ENCODE results near the gene RTL10. TPM values are rescaled to one million over a fixed set of nuclear protein-coding genes. Genes with fewer than 3 reads are reported as not detected.

The RTL10 gene
- total and polyA plus RNA-seq, 2 donors from 2014 or later = 8.8 to 16.7 TPM

DNA sequence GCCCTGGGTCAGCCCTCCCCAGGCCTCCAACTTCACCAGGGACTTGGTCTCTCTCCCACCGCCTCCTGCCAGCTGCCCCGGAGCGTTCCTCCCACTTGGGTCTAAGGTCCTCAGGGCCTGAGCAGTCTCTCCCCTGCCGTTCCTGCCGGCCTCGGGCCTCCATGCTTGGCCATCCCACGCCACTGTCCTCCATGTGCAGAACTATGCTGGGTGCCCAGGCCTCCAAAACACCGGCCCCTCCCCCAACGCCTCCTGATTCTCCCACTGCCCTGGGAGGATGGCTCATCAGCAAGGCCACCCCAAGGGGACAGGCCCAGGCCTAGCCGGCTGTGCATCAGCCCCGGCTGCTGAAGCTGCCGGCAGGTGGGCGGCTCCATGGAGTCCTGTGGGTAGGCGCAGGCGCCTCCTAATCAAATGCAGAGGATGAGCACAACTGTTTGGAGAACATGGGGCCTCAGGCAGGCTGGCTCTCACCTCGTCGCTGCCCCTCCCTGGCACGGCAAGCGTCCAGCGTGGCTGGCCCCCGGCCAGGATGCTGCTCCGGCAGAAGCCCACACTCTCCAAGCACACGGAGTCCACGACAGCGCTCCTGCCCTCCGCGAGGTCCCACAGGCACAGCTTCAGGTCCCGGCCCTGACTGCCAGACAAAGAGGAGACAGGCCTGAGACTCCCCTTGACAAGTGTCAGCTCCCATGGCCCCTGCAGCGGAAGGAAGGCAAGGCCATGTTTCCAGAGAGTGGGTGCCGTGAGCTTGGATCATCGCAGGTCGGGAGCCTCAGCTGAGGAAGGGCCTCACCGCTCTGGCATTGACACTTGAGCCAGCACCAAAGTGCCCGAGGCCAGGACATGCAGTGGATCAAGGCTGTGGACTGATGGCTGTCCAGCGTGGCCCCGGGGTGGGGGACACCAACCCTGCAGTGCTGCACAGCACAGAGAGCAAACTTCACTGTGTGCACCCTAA lies 42.6 kb downstream of the RTL10 start:
- TF ChIP-seq, protein P1, sequence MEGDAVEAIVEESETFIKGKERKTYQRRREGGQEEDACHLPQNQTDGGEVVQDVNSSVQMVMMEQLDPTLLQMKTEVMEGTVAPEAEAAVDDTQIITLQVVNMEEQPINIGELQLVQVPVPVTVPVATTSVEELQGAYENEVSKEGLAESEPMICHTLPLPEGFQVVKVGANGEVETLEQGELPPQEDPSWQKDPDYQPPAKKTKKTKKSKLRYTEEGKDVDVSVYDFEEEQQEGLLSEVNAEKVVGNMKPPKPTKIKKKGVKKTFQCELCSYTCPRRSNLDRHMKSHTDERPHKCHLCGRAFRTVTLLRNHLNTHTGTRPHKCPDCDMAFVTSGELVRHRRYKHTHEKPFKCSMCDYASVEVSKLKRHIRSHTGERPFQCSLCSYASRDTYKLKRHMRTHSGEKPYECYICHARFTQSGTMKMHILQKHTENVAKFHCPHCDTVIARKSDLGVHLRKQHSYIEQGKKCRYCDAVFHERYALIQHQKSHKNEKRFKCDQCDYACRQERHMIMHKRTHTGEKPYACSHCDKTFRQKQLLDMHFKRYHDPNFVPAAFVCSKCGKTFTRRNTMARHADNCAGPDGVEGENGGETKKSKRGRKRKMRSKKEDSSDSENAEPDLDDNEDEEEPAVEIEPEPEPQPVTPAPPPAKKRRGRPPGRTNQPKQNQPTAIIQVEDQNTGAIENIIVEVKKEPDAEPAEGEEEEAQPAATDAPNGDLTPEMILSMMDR (IDR thresholded peaks at IDR 0.05; ENCODE audit: borderline replicate concordance, extremely low read depth, insufficient read depth) = no peak
- DNase-seq = peak in 3 of 5 donors; percentile 7 to 66 (median 33)
- no peak for FAIRE-seq

DNA sequence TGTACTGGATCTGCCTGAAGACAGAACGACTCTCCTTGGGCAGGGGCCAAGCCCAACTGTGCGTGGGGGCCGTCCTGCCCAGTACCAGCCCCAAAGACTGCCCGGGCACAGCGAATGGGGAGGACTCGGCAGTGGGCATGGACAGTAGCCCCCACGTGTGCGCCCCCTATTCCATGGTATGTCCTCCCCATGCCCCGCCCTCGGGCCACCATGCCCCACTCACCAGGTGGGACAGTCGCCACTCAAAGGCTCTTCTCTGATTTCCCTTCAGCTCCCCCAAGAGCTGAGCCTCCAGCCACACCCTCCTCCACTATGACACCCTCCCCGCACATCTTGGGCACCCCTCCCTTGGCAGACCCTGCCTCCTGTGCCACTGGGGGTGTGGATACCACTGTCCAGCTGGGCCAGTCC lies 43.5 kb downstream of the RTL10 start:
- intact Hi-C loops (cut with DNase I) = no loop called here

More for the DNA sequence above, 42.6 kb downstream of the RTL10 start:
- no peaks in the 10 kb centered on the region for H3K27me3 ChIP-seq (ENCODE audit: control insufficient read depth, insufficient read depth, low read length)
- H3K36me3 ChIP-seq (ENCODE audit: control insufficient read depth in 2 of 3, insufficient read depth in 3 of 3, low read length in 3 of 3) = no peaks in the 10 kb centered on the region
- H3K4me3 ChIP-seq (ENCODE audit: low read length in 3 of 3) = no peak overlapping the region
- H3K9me3 ChIP-seq (ENCODE audit: control insufficient read depth in 2 of 3, insufficient read depth in 1 of 3, low read length in 3 of 3) = no peaks in the 10 kb centered on the region
- no peak overlapping the region for H3K27ac ChIP-seq (ENCODE audit: low read depth in 2 of 2, low read length in 2 of 2)
- H3K4me1 ChIP-seq (ENCODE audit: control insufficient read depth in 2 of 3, insufficient read depth in 2 of 3, low read depth in 1 of 3, low read length in 3 of 3) = no peaks in the 10 kb centered on the region
- H3K9ac ChIP-seq (ENCODE audit: low read length in 3 of 3) = no peak overlapping the region
- intact Hi-C loops (cut with DNase I) = no loop called here

DNA sequence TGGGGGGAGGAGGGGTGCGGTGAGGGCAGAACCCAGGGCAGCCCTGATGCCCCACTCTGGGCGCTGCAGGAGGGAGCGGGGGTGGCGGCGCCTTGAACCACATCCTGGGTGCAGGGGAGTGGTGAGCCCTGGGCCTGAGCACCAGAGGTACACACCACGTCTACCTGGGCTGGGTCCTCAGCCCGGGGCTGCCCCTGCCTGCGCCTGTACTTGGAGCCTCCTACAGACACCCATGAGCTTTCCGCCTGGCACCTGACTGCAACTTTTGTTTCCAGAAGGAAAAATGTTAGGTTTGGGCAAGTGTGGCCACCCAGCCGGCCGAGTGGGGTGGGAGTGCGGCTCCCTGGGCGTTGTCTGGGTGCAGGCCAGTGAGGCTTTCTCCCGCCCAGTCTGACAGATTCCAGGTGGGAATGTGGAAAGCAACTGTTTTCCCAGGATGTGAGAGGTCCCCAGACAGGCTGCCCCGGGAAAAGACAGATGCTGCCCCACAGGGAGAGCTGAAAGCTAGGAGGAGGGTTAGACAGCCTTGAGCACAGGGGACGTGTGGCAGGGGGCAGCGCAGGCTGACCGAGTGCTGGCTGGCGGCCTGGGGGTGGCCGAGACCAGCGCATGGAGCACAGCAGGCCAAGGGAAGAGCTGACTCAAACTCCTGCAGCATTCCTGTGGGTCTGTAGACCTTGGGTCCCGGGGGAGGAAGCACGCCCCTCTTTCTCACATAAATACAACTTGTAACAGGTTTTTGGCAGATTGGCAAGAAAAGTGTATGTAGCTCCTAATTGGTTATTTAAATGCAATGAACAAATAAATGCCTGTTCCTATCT lies 44.1 kb downstream of the RTL10 start:
- intact Hi-C loops (cut with DNase I) = no loop called here
- no peaks in the 10 kb centered on the region for H3K9me3 ChIP-seq (ENCODE audit: control insufficient read depth in 2 of 3, insufficient read depth in 1 of 3, low read length in 3 of 3)
- TF ChIP-seq, protein P1 (IDR thresholded peaks at IDR 0.05; ENCODE audit: borderline replicate concordance, extremely low read depth, insufficient read depth) = no peak
- no peak overlapping the region for H3K27ac ChIP-seq (ENCODE audit: low read depth in 2 of 2, low read length in 2 of 2)
- H3K4me3 ChIP-seq (ENCODE audit: low read length in 3 of 3) = no peak overlapping the region
- no peaks in the 10 kb centered on the region for H3K4me1 ChIP-seq (ENCODE audit: control insufficient read depth in 2 of 3, insufficient read depth in 2 of 3, low read depth in 1 of 3, low read length in 3 of 3)
- H3K36me3 ChIP-seq (ENCODE audit: control insufficient read depth in 2 of 3, insufficient read depth in 3 of 3, low read length in 3 of 3) = no peaks in the 10 kb centered on the region
- no peak overlapping the region for H3K9ac ChIP-seq (ENCODE audit: low read length in 3 of 3)
- FAIRE-seq (no peak), DNase-seq (peak; percentile 26 to 76 (median 36))
- H3K27me3 ChIP-seq (ENCODE audit: control insufficient read depth, insufficient read depth, low read length) = no peaks in the 10 kb centered on the region

More for the DNA sequence above, 43.5 kb downstream of the RTL10 start:
- no peak overlapping the region for H3K4me3 ChIP-seq (ENCODE audit: low read length in 3 of 3)
- DNase-seq (peak in 2 of 5 donors; percentile 35 to 69), FAIRE-seq (no peak)
- no peaks in the 10 kb centered on the region for H3K4me1 ChIP-seq (ENCODE audit: control insufficient read depth in 2 of 3, insufficient read depth in 2 of 3, low read depth in 1 of 3, low read length in 3 of 3)
- H3K27me3 ChIP-seq (ENCODE audit: control insufficient read depth, insufficient read depth, low read length) = no peaks in the 10 kb centered on the region
- H3K9ac ChIP-seq (ENCODE audit: low read length in 3 of 3) = no peak overlapping the region
- no peaks in the 10 kb centered on the region for H3K36me3 ChIP-seq (ENCODE audit: control insufficient read depth in 2 of 3, insufficient read depth in 3 of 3, low read length in 3 of 3)
- no peaks in the 10 kb centered on the region for H3K9me3 ChIP-seq (ENCODE audit: control insufficient read depth in 2 of 3, insufficient read depth in 1 of 3, low read length in 3 of 3)
- TF ChIP-seq, protein P1 (IDR thresholded peaks at IDR 0.05; ENCODE audit: borderline replicate concordance, extremely low read depth, insufficient read depth) = no peak
- no peak overlapping the region for H3K27ac ChIP-seq (ENCODE audit: low read depth in 2 of 2, low read length in 2 of 2)
